RWPE2 (cell line): Measurements from ENCODE around the gene ZNF785.

Experiments used
- ATAC-seq: fragments of 200-7000 bp; cut with Tn5 transposase; 3 replicates; pipeline ENCODE4 v1.9.1; 2021; ENCODE audit warnings: low read depth
- DNase-seq: peaks from one replicate; pipeline ENCODE4 v3.0.0-alpha.2; 2020; ENCODE audit warnings: low spot score
- H3K27ac ChIP-seq: fragments of 450-650 bp; 2 replicates; pipeline ENCODE4 v1.5.1; 2017; ENCODE audit warnings: mild to moderate bottlenecking; ENCODE audit not compliant: poor library complexity, severe bottlenecking
- H3K27me3 ChIP-seq: fragments of 250-450 bp; sonication (Bioruptor Pico); 2 replicates; pipeline ENCODE4 v1.5.1; 2021; ENCODE audit warnings: mild to moderate bottlenecking, moderate library complexity; ENCODE audit not compliant: insufficient read depth, poor library complexity, severe bottlenecking
- H3K36me3 ChIP-seq: fragments of 250-450 bp; sonication (Bioruptor Pico); 2 replicates; pipeline ENCODE4 v1.5.1; 2020; ENCODE audit warnings: low read depth, mild to moderate bottlenecking, moderate library complexity
- H3K4me1 ChIP-seq: fragments of 250-450 bp; sonication (Bioruptor Pico); 2 replicates; pipeline ENCODE4 v1.5.1; 2021; ENCODE audit warnings: mild to moderate bottlenecking, moderate library complexity; ENCODE audit not compliant: insufficient read depth, poor library complexity, severe bottlenecking
- H3K4me3 ChIP-seq: fragments of 250-450 bp; sonication (Bioruptor Pico); 2 replicates; pipeline ENCODE4 v1.5.1; 2021; ENCODE audit warnings: mild to moderate bottlenecking, moderate library complexity; ENCODE audit not compliant: severe bottlenecking
- H3K9me3 ChIP-seq: fragments of 250-450 bp; sonication (Bioruptor Pico); 2 replicates; pipeline ENCODE4 v1.5.1; 2021; ENCODE audit warnings: mild to moderate bottlenecking, moderate library complexity; ENCODE audit not compliant: severe bottlenecking
- CTCF ChIP-seq: fragments of 450-650 bp; IDR thresholded peaks from one replicate; pipeline ENCODE4 v1.5.1; 2017; ENCODE audit warnings: mild to moderate bottlenecking, moderate library complexity; ENCODE audit not compliant: poor library complexity, severe bottlenecking

The ZNF785 gene

GRCh38 chr16:30559690-30560089 is 25.8 kb downstream of the ZNF785 start:
- DNase-seq (no peak), ATAC-seq (no peak)
- TF ChIP-seq CTCF, result no peak
- Histone ChIP-seq H3K4me1 (no peaks in the 10 kb centered on the region), H3K4me3 (no peak overlapping the region), H3K27me3 (no peaks in the 10 kb centered on the region), H3K36me3 (peaks cover 15% of the 10 kb centered on the region), H3K9me3 (no peaks in the 10 kb centered on the region), H3K27ac (no peak overlapping the region)

GRCh38 chr16:30558789-30559377 is 26.6 kb downstream of the ZNF785 start:
- Histone ChIP-seq H3K4me3 (peak overlapping the region; percentile 68), H3K27ac (no peak overlapping the region), H3K9me3 (no peaks in the 10 kb centered on the region), H3K27me3 (no peaks in the 10 kb centered on the region), H3K36me3 (peaks cover 22% of the 10 kb centered on the region), H3K4me1 (no peaks in the 10 kb centered on the region)
- no peak for TF ChIP-seq CTCF
- ATAC-seq (no peak), DNase-seq (no peak)

- Histone ChIP-seq H3K27ac (peak within 1 kb of the TSS; percentile 42), H3K4me1 (no peaks in the 10 kb centered on the region), H3K9me3 (no peaks in the 10 kb centered on the region), H3K36me3 (peaks cover 26% of the 10 kb centered on the region), H3K4me3 (peak within 1 kb of the TSS; percentile 68), H3K27me3 (no peaks in the 10 kb centered on the region)
- DNase-seq (peak; percentile 98), ATAC-seq (peak; percentile 98)
- TF ChIP-seq CTCF, result no peak
Observed at GRCh38 chr16:30557957-30558788, 27.3 kb downstream of the ZNF785 start, which contains the start of gene ZNF764. Gene ZNF764, minus strand, starts transcription at chr16:30558374. Its CDS starts 192 bp downstream, at chr16:30558182.

GRCh38 chr16:30557707-30557956 is 27.9 kb downstream of the ZNF785 start:
- peaks cover 26% of the 10 kb centered on the region for H3K36me3 ChIP-seq
- peak overlapping the region; percentile 68 for H3K4me3 ChIP-seq
- no peak for TF ChIP-seq CTCF
- no peaks in the 10 kb centered on the region for H3K4me1 ChIP-seq
- no peaks in the 10 kb centered on the region for H3K9me3 ChIP-seq
- peak overlapping the region; percentile 42 for H3K27ac ChIP-seq
- H3K27me3 ChIP-seq, result no peaks in the 10 kb centered on the region
- ATAC-seq, result no peak; the same call in 1 of the 3 replicates
- no peak for DNase-seq

GRCh38 chr16:30556125-30556473 is 29.4 kb downstream of the ZNF785 start:
- H3K27ac ChIP-seq, result no peak overlapping the region
- peaks cover 26% of the 10 kb centered on the region for H3K36me3 ChIP-seq
- H3K4me1 ChIP-seq, result no peaks in the 10 kb centered on the region
- DNase-seq (no peak), ATAC-seq (no peak)
- H3K4me3 ChIP-seq, result no peak overlapping the region
- no peak for TF ChIP-seq CTCF
- H3K9me3 ChIP-seq, result no peaks in the 10 kb centered on the region
- no peaks in the 10 kb centered on the region for H3K27me3 ChIP-seq
